Neural cell (in vitro differentiated cells): ENCODE measurements around the gene EXOC2.

Experiments
- EP300 ChIP-seq: fragments of 450-650 bp; conservative IDR thresholded peaks from 2 replicates; pipeline ENCODE4 v1.6.1; 2014; ENCODE audit warnings: antibody characterized with exemption, mild to moderate bottlenecking, moderate library complexity; ENCODE audit not compliant: poor library complexity, severe bottlenecking
- EZH2 ChIP-seq: fragments of 200-600, 300-800 bp; shearing (Covaris generic), sonication (generic); IDR thresholded peaks from 2 replicates; pipeline ENCODE4 v1.6.1; 2014; ENCODE audit warnings: antibody characterized with exemption, low read length, borderline replicate concordance, mild to moderate bottlenecking; ENCODE audit not compliant: insufficient read depth, poor library complexity, severe bottlenecking
- MXI1 ChIP-seq: fragments of 450-650 bp; conservative IDR thresholded peaks from 2 replicates; pipeline ENCODE4 v1.6.1; 2014; ENCODE audit warnings: antibody characterized with exemption, mild to moderate bottlenecking; ENCODE audit not compliant: poor library complexity, severe bottlenecking
- POLR2AphosphoS5 ChIP-seq: IDR thresholded peaks from 2 replicates; pipeline ENCODE4 v1.6.1; 2012
- RAD21 ChIP-seq: fragments of 450-650 bp; conservative IDR thresholded peaks from 2 replicates; pipeline ENCODE4 v1.6.1; 2014; ENCODE audit warnings: antibody characterized with exemption, mild to moderate bottlenecking, moderate library complexity
- SMC3 ChIP-seq: fragments of 450-650 bp; conservative IDR thresholded peaks from 2 replicates; pipeline ENCODE4 v1.6.1; 2014; ENCODE audit warnings: antibody characterized with exemption, mild to moderate bottlenecking, moderate library complexity; ENCODE audit not compliant: poor library complexity
- TAF1 ChIP-seq: IDR thresholded peaks from 2 replicates; pipeline ENCODE4 v1.6.1; 2012; ENCODE audit warnings: low read depth
- TF ChIP-seq, protein P1 (sequence below): fragments of 450-650 bp; IDR thresholded peaks from 2 replicates; pipeline ENCODE4 v1.5.1; 2014; ENCODE audit warnings: antibody characterized with exemption, mild to moderate bottlenecking, moderate library complexity; ENCODE audit not compliant: poor library complexity, severe bottlenecking
- TF ChIP-seq, protein P2 (sequence below): IDR thresholded peaks from 2 replicates; pipeline ENCODE4 v1.6.1; 2012; ENCODE audit warnings: borderline replicate concordance

DNA sequence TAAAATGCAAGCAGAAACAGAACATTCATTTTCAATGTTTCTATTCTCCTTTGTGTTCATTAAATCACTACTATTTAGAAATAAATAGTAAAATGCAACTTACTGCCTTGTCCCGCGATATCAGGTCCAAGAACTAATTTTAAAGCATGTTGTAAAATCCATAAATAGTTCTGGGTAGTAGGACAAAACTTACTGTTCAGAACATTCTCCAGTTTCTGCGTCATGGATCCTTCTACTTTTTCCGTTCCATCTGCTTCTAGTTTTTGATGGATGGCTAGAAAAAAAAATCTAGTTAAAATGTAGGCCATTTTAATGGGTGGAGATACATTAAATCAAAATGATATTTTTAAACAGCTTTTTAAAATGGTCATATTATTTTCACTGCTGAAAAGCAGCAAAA lies 83.0 kb downstream of the EXOC2 start:
- TF ChIP-seq, protein P1, sequence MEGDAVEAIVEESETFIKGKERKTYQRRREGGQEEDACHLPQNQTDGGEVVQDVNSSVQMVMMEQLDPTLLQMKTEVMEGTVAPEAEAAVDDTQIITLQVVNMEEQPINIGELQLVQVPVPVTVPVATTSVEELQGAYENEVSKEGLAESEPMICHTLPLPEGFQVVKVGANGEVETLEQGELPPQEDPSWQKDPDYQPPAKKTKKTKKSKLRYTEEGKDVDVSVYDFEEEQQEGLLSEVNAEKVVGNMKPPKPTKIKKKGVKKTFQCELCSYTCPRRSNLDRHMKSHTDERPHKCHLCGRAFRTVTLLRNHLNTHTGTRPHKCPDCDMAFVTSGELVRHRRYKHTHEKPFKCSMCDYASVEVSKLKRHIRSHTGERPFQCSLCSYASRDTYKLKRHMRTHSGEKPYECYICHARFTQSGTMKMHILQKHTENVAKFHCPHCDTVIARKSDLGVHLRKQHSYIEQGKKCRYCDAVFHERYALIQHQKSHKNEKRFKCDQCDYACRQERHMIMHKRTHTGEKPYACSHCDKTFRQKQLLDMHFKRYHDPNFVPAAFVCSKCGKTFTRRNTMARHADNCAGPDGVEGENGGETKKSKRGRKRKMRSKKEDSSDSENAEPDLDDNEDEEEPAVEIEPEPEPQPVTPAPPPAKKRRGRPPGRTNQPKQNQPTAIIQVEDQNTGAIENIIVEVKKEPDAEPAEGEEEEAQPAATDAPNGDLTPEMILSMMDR: no peak
- TF ChIP-seq POLR2AphosphoS5 (no peak), EP300 (no peak), EZH2 (no peak), TAF1 (no peak), SMC3 (no peak), RAD21 (no peak), MXI1 (no peak)
- TF ChIP-seq, protein P2, sequence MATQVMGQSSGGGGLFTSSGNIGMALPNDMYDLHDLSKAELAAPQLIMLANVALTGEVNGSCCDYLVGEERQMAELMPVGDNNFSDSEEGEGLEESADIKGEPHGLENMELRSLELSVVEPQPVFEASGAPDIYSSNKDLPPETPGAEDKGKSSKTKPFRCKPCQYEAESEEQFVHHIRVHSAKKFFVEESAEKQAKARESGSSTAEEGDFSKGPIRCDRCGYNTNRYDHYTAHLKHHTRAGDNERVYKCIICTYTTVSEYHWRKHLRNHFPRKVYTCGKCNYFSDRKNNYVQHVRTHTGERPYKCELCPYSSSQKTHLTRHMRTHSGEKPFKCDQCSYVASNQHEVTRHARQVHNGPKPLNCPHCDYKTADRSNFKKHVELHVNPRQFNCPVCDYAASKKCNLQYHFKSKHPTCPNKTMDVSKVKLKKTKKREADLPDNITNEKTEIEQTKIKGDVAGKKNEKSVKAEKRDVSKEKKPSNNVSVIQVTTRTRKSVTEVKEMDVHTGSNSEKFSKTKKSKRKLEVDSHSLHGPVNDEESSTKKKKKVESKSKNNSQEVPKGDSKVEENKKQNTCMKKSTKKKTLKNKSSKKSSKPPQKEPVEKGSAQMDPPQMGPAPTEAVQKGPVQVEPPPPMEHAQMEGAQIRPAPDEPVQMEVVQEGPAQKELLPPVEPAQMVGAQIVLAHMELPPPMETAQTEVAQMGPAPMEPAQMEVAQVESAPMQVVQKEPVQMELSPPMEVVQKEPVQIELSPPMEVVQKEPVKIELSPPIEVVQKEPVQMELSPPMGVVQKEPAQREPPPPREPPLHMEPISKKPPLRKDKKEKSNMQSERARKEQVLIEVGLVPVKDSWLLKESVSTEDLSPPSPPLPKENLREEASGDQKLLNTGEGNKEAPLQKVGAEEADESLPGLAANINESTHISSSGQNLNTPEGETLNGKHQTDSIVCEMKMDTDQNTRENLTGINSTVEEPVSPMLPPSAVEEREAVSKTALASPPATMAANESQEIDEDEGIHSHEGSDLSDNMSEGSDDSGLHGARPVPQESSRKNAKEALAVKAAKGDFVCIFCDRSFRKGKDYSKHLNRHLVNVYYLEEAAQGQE: no peak
